Stimulated activated naive CD8-positive, alpha-beta T cell treated with anti-CD3 and anti-CD28 coated beads, Interleukin-15, Interleukin-2, amounts not matched to agents 100 ng/mL and 50 ng/mL, for 24 hours (primary cell): ENCODE data around the gene OCA2.
"Not testable (repeated sequence)": the region's sequence is repeated elsewhere in the genome, so short reads cannot be mapped to it uniquely, and the experiment has no call there.

Experiments used
- H3K27ac Mint-ChIP-seq: one replicate; pipeline ENCODE4 v1.8.0; 2021; ENCODE audit warnings: mild to moderate bottlenecking, mixed read lengths
- H3K27me3 Mint-ChIP-seq: one replicate; pipeline ENCODE4 v1.8.0; 2021; ENCODE audit warnings: mixed read lengths
- H3K36me3 Mint-ChIP-seq: one replicate; pipeline ENCODE4 v1.8.0; 2021; ENCODE audit warnings: low read depth, mixed read lengths
- H3K4me1 Mint-ChIP-seq: one replicate; pipeline ENCODE4 v1.8.0; 2021; ENCODE audit warnings: low read depth, mixed read lengths
- H3K4me3 Mint-ChIP-seq: one replicate; pipeline ENCODE4 v1.8.0; 2021; ENCODE audit warnings: mild to moderate bottlenecking, mixed read lengths
- H3K9me3 Mint-ChIP-seq: one replicate; pipeline ENCODE4 v1.8.0; 2021; ENCODE audit warnings: mixed read lengths

The OCA2 gene

DNA sequence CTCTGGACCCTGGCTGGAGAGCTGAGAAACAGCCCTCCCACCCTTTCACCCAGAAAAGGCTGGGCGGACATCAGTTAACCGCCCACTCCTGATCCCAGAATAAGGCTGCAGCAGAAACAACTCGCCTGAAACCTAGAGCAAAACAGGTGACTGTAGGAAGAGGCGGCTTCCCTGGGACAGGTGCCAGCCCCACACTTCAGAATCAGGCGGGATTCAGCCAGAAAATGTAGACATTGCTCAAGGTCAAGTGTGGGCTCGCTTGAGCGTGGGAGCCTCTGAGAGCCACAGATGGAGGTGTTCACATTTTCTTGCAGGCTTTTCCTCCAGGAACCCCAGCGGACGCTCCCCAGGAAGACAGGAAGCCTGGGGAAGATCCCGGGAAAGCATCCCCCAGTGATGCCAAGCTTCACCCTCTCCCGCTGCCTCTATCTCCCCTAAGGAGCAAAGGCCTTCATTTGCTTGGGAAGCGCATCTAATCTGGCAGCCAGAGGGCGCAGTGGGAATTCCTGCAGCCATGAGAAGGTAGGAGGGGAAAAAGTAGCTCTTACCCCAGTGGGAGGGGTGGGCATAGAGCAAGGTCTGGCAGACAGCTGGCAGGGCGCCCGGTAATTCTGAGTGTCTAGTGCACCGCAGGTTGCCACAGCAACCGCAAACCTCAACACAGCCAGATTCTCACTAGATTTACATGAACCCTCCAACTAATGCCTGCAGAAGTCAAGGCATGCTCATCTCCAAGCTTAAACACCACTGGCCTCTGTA lies 77.7 kb downstream of the OCA2 start:
- Mint-ChIP-seq H3K27ac (no peak overlapping the region), H3K4me1 (no peaks in the 10 kb centered on the region), H3K27me3 (peaks cover 8% of the 10 kb centered on the region), H3K4me3 (no peak overlapping the region), H3K36me3 (no peaks in the 10 kb centered on the region), H3K9me3 (no peaks in the 10 kb centered on the region)

GRCh38 chr15:28020644-28021043 lies 78.5 kb downstream of the OCA2 start:
- Mint-ChIP-seq H3K36me3 (no peaks in the 10 kb centered on the region), H3K4me1 (no peaks in the 10 kb centered on the region), H3K27me3 (peaks cover 3% of the 10 kb centered on the region), H3K4me3 (no peak overlapping the region), H3K9me3 (no peaks in the 10 kb centered on the region), H3K27ac (no peak overlapping the region)

DNA sequence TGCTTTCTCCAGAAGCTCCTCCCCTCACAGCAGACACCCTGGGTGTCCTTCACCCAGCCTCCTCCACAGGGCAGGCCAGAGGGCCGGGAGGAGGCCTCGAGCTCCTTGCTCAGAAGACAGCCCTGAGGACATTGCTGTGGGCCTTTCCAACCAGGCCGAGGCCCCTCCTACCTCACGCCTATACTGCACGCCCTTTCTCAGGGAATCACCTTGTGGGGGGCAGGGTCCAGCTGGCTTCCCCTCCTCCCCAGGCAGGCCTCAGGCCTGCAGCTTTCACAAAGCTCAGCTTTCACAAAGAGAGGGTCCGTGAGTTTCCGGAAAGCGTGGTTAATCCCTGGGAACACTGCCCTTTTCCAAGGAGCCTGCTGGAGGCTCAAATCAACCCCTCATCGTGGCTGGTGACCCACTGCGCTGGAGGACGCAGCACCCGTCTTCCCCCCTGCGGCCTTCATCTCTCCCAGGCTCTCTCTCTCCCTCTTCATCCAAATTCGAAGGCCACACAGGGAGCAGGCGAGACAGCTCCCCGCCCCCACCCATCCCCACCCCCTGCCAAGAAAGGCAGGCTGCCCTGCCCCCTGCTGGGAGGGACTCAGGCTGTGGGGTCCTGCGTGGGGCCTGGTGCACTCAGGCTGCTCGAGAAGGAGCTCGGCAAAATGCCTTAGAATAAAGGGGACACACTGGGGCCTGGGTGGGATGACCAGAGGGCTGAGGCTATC lies 79.4 kb downstream of the OCA2 start:
- H3K27ac Mint-ChIP-seq: no peak overlapping the region
- no peaks in the 10 kb centered on the region for H3K36me3 Mint-ChIP-seq
- H3K27me3 Mint-ChIP-seq: no peaks in the 10 kb centered on the region
- no peaks in the 10 kb centered on the region for H3K4me1 Mint-ChIP-seq
- H3K9me3 Mint-ChIP-seq: no peaks in the 10 kb centered on the region
- no peak overlapping the region for H3K4me3 Mint-ChIP-seq

DNA sequence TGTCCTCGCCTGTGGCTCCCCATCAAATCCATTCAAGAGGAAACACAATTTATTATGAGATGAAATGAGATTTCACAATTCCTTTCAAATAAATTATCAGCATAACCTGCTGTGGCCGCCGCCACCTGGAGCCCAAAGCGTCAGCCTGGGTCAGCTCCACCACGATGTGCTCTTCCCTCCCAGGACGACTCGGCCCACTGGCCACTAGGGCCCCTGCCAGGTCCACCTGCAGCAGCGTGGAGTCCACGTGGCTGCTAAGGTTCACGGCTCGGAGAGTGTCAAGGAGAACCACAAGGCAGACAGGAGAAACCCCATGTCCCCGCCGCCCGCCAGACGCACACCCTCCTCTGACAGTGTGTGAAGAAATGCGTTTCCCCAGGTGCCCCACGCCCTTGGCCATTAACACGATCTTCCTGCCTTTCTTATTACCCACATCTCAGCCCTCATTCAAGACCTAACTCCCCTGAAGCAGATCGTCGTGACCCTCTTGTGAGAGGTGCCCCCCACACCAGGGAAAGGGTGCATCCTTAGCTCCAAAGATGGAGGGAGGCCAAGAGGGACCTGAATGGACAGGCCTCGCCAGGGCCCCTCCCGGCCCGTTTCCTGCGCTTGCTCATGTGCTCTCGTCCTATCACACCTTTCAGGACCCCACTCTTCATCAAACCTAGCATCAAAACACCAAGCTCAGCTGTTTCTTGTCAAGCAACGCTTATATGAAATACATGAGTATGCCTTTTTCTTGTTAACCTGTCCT lies 80.6 kb downstream of the OCA2 start:
- no peaks in the 10 kb centered on the region for H3K4me1 Mint-ChIP-seq
- H3K27me3 Mint-ChIP-seq: no peaks in the 10 kb centered on the region
- no peak overlapping the region for H3K27ac Mint-ChIP-seq
- H3K4me3 Mint-ChIP-seq: no peak overlapping the region
- H3K9me3 Mint-ChIP-seq: no peaks in the 10 kb centered on the region
- no peaks in the 10 kb centered on the region for H3K36me3 Mint-ChIP-seq

GRCh38 chr15:28017423-28017924 lies 81.6 kb downstream of the OCA2 start:
- no peaks in the 10 kb centered on the region for H3K36me3 Mint-ChIP-seq
- no peaks in the 10 kb centered on the region for H3K27me3 Mint-ChIP-seq
- no peak overlapping the region for H3K27ac Mint-ChIP-seq
- no peaks in the 10 kb centered on the region for H3K9me3 Mint-ChIP-seq
- no peak overlapping the region for H3K4me3 Mint-ChIP-seq
- H3K4me1 Mint-ChIP-seq: no peaks in the 10 kb centered on the region

- Mint-ChIP-seq H3K4me3 (no peak overlapping the region), H3K36me3 (no peaks in the 10 kb centered on the region), H3K4me1 (no peaks in the 10 kb centered on the region), H3K9me3 (no peaks in the 10 kb centered on the region), H3K27me3 (no peaks in the 10 kb centered on the region), H3K27ac (no peak overlapping the region)
Observed at GRCh38 chr15:28015855-28016254, 83.3 kb downstream of the OCA2 start.

GRCh38 chr15:28014623-28015200 lies 84.4 kb downstream of the OCA2 start:
- Mint-ChIP-seq H3K27ac (no peak overlapping the region), H3K9me3 (no peaks in the 10 kb centered on the region), H3K27me3 (no peaks in the 10 kb centered on the region), H3K36me3 (no peaks in the 10 kb centered on the region), H3K4me1 (no peaks in the 10 kb centered on the region), H3K4me3 (no peak overlapping the region)

GRCh38 chr15:28013976-28014375 lies 85.1 kb downstream of the OCA2 start:
- Mint-ChIP-seq H3K27me3 (no peaks in the 10 kb centered on the region), H3K9me3 (no peaks in the 10 kb centered on the region), H3K4me3 (no peak overlapping the region), H3K27ac (no peak overlapping the region), H3K36me3 (no peaks in the 10 kb centered on the region), H3K4me1 (no peaks in the 10 kb centered on the region)

DNA sequence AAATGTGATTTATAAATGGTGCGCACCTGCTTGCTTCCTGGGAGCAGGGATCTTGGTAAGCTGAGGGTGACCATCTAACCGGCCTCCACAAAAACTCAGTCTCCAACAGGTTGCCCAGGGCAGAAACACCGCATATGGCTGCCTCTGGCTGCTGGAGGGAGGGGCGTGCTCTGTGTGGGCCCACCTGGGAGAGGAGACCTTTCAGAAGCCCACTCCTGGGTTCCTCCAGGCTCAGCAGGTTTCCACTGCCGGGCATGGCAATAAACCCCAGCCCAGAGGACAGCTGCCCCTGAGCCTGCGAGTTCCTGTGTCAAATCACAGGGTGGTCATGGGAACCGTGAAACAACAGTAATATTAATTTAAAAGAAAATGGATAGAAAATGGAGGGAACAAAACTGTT lies 85.6 kb downstream of the OCA2 start:
- H3K27me3 Mint-ChIP-seq: no peaks in the 10 kb centered on the region
- H3K9me3 Mint-ChIP-seq: no peaks in the 10 kb centered on the region
- H3K36me3 Mint-ChIP-seq: no peaks in the 10 kb centered on the region
- no peak overlapping the region for H3K27ac Mint-ChIP-seq
- no peaks in the 10 kb centered on the region for H3K4me1 Mint-ChIP-seq
- H3K4me3 Mint-ChIP-seq: no peak overlapping the region

DNA sequence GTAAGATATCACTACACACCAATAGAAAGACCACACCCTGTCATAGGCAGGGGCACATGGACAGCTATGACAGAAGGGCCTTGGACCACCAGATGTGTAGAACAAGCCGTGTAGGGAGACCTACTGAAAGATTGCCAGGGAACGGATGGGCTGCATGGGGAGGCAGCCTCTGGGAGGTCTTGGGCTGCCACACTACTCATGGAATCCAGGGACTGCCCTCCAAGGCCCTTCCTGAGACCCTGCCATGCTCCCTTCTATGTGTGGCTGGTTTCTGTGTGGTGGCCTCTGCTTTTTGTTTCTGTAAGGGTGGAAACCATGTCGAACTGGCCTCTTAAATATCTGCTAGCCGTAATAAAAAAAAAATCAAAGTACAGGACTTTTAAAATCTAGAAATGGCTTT lies 86.9 kb downstream of the OCA2 start:
- H3K4me1 Mint-ChIP-seq: no peaks in the 10 kb centered on the region
- no peak overlapping the region for H3K27ac Mint-ChIP-seq
- no peaks in the 10 kb centered on the region for H3K36me3 Mint-ChIP-seq
- no peaks in the 10 kb centered on the region for H3K27me3 Mint-ChIP-seq
- H3K4me3 Mint-ChIP-seq: no peak overlapping the region
- no peaks in the 10 kb centered on the region for H3K9me3 Mint-ChIP-seq

GRCh38 chr15:28008175-28008574 lies 90.9 kb downstream of the OCA2 start:
- H3K27ac Mint-ChIP-seq, H3K4me1 Mint-ChIP-seq, H3K36me3 Mint-ChIP-seq, H3K4me3 Mint-ChIP-seq, H3K9me3 Mint-ChIP-seq, H3K27me3 Mint-ChIP-seq: not testable (repeated sequence)

DNA sequence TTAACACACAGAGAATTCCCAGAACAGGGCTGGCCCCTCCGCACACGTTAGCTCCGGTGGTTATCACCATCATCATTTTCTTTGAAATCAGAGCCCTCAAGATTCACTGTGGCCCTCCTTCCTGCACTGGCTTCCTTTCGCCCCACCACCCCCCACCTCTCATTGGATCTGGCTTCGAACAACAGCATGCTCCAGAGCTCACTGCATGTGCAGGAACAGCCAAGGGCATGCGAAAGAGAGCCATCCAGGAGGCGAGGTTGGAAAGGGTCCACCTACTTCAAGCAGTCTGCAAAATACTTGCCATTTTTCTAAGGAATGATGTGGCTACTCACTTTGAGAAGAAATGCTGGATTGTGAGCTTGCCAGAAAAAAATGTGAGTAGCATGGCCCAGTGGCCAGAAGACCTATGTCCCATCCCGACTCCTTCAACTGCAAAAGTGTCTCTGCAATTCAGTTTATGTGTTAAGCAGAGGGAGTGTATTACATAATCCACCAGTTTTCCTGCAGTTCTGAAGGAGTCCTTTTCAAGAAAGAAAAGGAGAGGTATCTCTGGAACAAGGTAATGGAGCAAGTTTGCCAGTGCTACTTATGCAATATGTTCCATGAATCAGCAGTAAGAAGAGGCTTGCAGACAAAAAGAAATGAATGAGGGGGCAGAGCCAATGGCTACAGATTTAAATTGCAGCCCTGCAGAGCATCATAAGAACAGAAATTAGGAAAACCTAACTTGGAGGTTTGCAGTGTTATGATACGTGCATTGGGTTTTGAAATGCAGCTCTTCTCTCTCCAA lies 92.8 kb downstream of the OCA2 start:
- Mint-ChIP-seq H3K36me3 (no peaks in the 10 kb centered on the region), H3K4me3 (no peak overlapping the region), H3K27me3 (no peaks in the 10 kb centered on the region), H3K4me1 (no peaks in the 10 kb centered on the region), H3K27ac (no peak overlapping the region), H3K9me3 (peaks cover 4% of the 10 kb centered on the region)

DNA sequence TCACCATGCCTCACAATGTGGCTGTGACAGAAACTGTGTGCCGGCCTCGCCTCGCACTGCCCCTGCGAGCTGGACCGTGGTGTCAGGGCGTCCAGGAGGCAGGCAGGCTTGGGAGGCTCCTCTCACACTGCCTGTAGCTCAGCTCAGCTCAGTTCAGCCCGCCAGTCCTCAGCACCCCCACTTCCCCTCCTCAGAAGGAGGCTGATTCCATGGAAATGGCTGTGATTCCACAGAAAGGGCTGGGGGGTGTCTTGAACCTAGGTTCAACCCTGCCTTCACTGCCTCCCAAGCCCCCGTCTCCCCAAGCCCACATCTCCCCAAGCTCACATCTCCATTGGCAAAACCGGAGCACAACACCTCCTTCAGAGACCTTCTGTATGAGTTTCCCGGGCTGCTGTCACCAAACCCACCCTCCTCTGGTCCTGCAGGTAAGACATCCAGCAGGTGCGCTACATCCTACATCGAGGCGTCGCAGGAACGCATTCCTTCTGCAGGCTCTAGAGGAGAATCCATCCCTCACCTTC lies 94.0 kb downstream of the OCA2 start:
- H3K4me1 Mint-ChIP-seq: no peaks in the 10 kb centered on the region
- no peak overlapping the region for H3K4me3 Mint-ChIP-seq
- H3K9me3 Mint-ChIP-seq: peaks cover 4% of the 10 kb centered on the region
- no peaks in the 10 kb centered on the region for H3K27me3 Mint-ChIP-seq
- H3K36me3 Mint-ChIP-seq: no peaks in the 10 kb centered on the region
- no peak overlapping the region for H3K27ac Mint-ChIP-seq
